Right lobe of liver (tissue), 4 donors: ENCODE results near the gene ZFP42.

Source experiments
- POLR2A ChIP-seq: fragments of 450-650 bp; IDR thresholded peaks from one replicate; pipeline ENCODE4 v1.6.1; 2017; ENCODE audit warnings: antibody characterized with exemption, mild to moderate bottlenecking
- TF ChIP-seq, protein P1 (sequence below), 4 donors: fragments of 200-600 bp in 3 of 4; fragments of 450-650 bp in 1 of 4; IDR thresholded peaks; one replicate each; pipeline versions ENCODE4 v1.5.1 to v1.8.0; 2016 to 2022; ENCODE audit warnings: antibody characterized with exemption in 4 of 4, mild to moderate bottlenecking in 2 of 4
- donor health status: DM: no; HTN: no; CAD: no.
- donor health status: DM: no; HTN: no; CAD: no.
- donor health status: DM: no; HTN: yes; CAD: no.

DNA sequence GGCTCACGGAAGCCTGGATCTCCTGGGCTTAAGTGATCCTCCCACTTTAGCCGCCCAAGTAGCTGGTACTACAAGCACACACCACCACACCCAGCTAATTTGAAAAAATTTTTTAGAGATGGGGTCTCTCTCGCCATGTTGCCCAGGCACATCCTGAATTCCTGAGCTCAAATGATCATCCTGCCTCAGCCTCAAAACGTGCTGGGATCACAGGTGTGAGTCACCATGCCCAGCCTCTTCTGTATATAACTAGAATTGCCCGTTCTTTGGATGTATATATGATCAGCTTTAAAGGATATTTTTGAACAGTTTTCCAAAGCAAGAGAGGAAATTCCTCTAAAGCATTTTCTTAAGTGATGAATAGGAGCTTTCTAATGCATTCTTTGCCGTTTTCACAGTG, 22.7 kb downstream of the ZFP42 start:
- TF ChIP-seq, protein P1, sequence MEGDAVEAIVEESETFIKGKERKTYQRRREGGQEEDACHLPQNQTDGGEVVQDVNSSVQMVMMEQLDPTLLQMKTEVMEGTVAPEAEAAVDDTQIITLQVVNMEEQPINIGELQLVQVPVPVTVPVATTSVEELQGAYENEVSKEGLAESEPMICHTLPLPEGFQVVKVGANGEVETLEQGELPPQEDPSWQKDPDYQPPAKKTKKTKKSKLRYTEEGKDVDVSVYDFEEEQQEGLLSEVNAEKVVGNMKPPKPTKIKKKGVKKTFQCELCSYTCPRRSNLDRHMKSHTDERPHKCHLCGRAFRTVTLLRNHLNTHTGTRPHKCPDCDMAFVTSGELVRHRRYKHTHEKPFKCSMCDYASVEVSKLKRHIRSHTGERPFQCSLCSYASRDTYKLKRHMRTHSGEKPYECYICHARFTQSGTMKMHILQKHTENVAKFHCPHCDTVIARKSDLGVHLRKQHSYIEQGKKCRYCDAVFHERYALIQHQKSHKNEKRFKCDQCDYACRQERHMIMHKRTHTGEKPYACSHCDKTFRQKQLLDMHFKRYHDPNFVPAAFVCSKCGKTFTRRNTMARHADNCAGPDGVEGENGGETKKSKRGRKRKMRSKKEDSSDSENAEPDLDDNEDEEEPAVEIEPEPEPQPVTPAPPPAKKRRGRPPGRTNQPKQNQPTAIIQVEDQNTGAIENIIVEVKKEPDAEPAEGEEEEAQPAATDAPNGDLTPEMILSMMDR (IDR thresholded peaks at IDR 0.05), result no peak
- no peak for TF ChIP-seq POLR2A
